H1 (cell line): ENCODE results near the gene PLA2G15. TPM values are rescaled to one million over a fixed set of nuclear protein-coding genes. Genes with fewer than 3 reads are reported as not detected.

Source experiments
- KDM5A ChIP-seq: fragments of 200-600 bp; IDR thresholded peaks from 2 replicates; pipeline ENCODE4 v1.7.1; 2012; ENCODE audit warnings: mild to moderate bottlenecking, low read length, inconsistent platforms, mixed read lengths
- RFX5 ChIP-seq: IDR thresholded peaks from 2 replicates; pipeline ENCODE4 v1.6.1; 2011; ENCODE audit warnings: low read depth, low read length, improper control_type of control experiment, borderline replicate concordance
- SIRT6 ChIP-seq: IDR thresholded peaks from one replicate; pipeline ENCODE4 v1.7.1; 2012; ENCODE audit warnings: low read length, inconsistent platforms
- SUZ12 ChIP-seq: fragments of 200-600 bp; sonication (generic); IDR thresholded peaks from 2 replicates; pipeline ENCODE4 v1.6.1; 2012; ENCODE audit warnings: mild to moderate bottlenecking, inconsistent platforms, low read length, moderate library complexity, mixed read lengths
- TEAD4 ChIP-seq: IDR thresholded peaks from 2 replicates; pipeline ENCODE4 v1.6.1; 2012; ENCODE audit warnings: low read depth, low read length, inconsistent platforms, mixed read lengths
- USF2 ChIP-seq: IDR thresholded peaks from 2 replicates; pipeline ENCODE4 v1.6.1; 2011; ENCODE audit warnings: low read length, improper control_type of control experiment
- polyA plus RNA-seq, 7 experiments: library from polyadenylated mRNA; depleted of rRNA in 3 of 7; stranded (reverse) in 5 of 7; unstranded in 2 of 7; fragments of >200 nt in 5 of 7; fragments of 200-250 nt in 2 of 7; gene quantifications; 1 replicate in 5 of 7; 2 replicates in 1 of 7; 4 replicates in 1 of 7; pipeline versions ENCODE4 v1.2.1 to v1.2.3, GENCODE V29; 2011 to 2013; ENCODE audit warnings: missing spikeins in 2 of 7, mixed read lengths in 2 of 7
- total RNA-seq: library from RNA; stranded (reverse); fragmentation: NEBNext Ultra II Directional; extraction: Animal tissue kit (Norgen Biotek cat#: 25700); gene quantifications from 2 replicates; pipeline ENCODE4 v1.2.1, GENCODE V29; 2021

The PLA2G15 gene
- total and polyA plus RNA-seq, 2 of the 8 experiments (the other 6 are each of a cell fraction or from before 2014, with no cell fraction given), result 11.2 to 12.0 TPM

GRCh38 chr16:68242085-68242484, 3.1 kb upstream of the PLA2G15 start (continued):
- TF ChIP-seq TEAD4 (no peak), SIRT6 (no peak), USF2 (no peak), SUZ12 (no peak), KDM5A (no peak), RFX5 (no peak)
